ENCODE results near the gene MCF2L2. TPM values are rescaled to one million over a fixed set of nuclear protein-coding genes. Genes with fewer than 3 reads are reported as not detected.
"Not testable (repeated sequence)": the region's sequence is repeated elsewhere in the genome, so short reads cannot be mapped to it uniquely, and the experiment has no call there.

Gene MCF2L2
- total and polyA plus RNA-seq, 9 donors: 0.12 to 2.2 (median 0.61) TPM

GRCh38 chr3:183233966-183234365 is 194.5 kb downstream of the MCF2L2 start:
- no peaks in the 10 kb centered on the region for H3K36me3 ChIP-seq
- 53 to 69% (median 61%) methylated on average over 4 of the region's 4 CpGs for WGBS, 3 donors
- TF ChIP-seq POLR2A (IDR thresholded peaks at IDR 0.05): no peak
- no peak for TF ChIP-seq CTCF (IDR thresholded peaks at IDR 0.05)
- no peak for TF ChIP-seq EP300 (IDR thresholded peaks at IDR 0.05)
- H3K4me1 ChIP-seq (ENCODE audit: insufficient read depth): no peaks in the 10 kb centered on the region
- no peak for DNase-seq
- no peak overlapping the region for H3K27ac ChIP-seq
- H3K9me3 ChIP-seq: no peaks in the 10 kb centered on the region
- H3K4me3 ChIP-seq: no peak overlapping the region
- H3K27me3 ChIP-seq: no peaks in the 10 kb centered on the region
- intact Hi-C loops (cut with DNase I): loop anchor here in 1 of 4 donors (10.0 kb wide), 1 partner anchor 61 kb away; no protein-coding TSS in a partner anchor

GRCh38 chr3:183230826-183231225 is 197.6 kb downstream of the MCF2L2 start:
- Histone ChIP-seq H3K9me3 (no peaks in the 10 kb centered on the region), H3K4me3 (no peak overlapping the region), H3K36me3 (no peaks in the 10 kb centered on the region), H3K27ac (no peak overlapping the region), H3K27me3 (no peaks in the 10 kb centered on the region), H3K4me1 (ENCODE audit: insufficient read depth) (no peaks in the 10 kb centered on the region)
- 87 to 90% (median 89%) methylated on average over 3 of the region's 3 CpGs for WGBS, 3 donors
- no peak for TF ChIP-seq CTCF (IDR thresholded peaks at IDR 0.05)
- no peak for TF ChIP-seq EP300 (IDR thresholded peaks at IDR 0.05)
- TF ChIP-seq POLR2A (IDR thresholded peaks at IDR 0.05): no peak
- intact Hi-C loops (cut with DNase I): loop anchor here in 1 of 4 donors (10.0 kb wide), 1 partner anchor 64 kb away; no protein-coding TSS in a partner anchor
- DNase-seq: no peak

GRCh38 chr3:183230251-183230650 is 198.2 kb downstream of the MCF2L2 start:
- not testable (repeated sequence) for H3K4me3 ChIP-seq; H3K27ac ChIP-seq; H3K36me3 ChIP-seq; H3K9me3 ChIP-seq; DNase-seq; H3K27me3 ChIP-seq; H3K4me1 ChIP-seq (ENCODE audit: insufficient read depth)
- 86 to 92% (median 88%) methylated on average over 8 of the region's 8 CpGs for WGBS, 3 donors
- intact Hi-C loops (cut with DNase I): loop anchor here in 1 of 4 donors (10.0 kb wide), 1 partner anchor 65 kb away; no protein-coding TSS in a partner anchor

- no peaks in the 10 kb centered on the region for H3K4me1 ChIP-seq (ENCODE audit: insufficient read depth)
- no peak for TF ChIP-seq EP300 (IDR thresholded peaks at IDR 0.05)
- no peak for TF ChIP-seq CTCF (IDR thresholded peaks at IDR 0.05)
- no peak for TF ChIP-seq POLR2A (IDR thresholded peaks at IDR 0.05)
- H3K9me3 ChIP-seq: no peaks in the 10 kb centered on the region
- H3K36me3 ChIP-seq: no peaks in the 10 kb centered on the region
- no peak overlapping the region for H3K4me3 ChIP-seq
- H3K27ac ChIP-seq: no peak overlapping the region
- DNase-seq: no peak
- intact Hi-C loops (cut with DNase I): no loop called here
- no peaks in the 10 kb centered on the region for H3K27me3 ChIP-seq
- WGBS, 3 donors: 87 to 91% (median 91%) methylated on average over 1 of the region's 1 CpG
Observed at GRCh38 chr3:183229178-183229577, 199.2 kb downstream of the MCF2L2 start.

- Histone ChIP-seq H3K9me3 (no peaks in the 10 kb centered on the region), H3K27ac (no peak overlapping the region), H3K4me3 (no peak overlapping the region), H3K4me1 (ENCODE audit: insufficient read depth) (no peaks in the 10 kb centered on the region), H3K36me3 (no peaks in the 10 kb centered on the region), H3K27me3 (no peaks in the 10 kb centered on the region)
- intact Hi-C loops (cut with DNase I): no loop called here
- 91% methylated on average over 4 of the region's 4 CpGs for WGBS, 3 donors
- DNase-seq: no peak
- no peak for TF ChIP-seq EP300 (IDR thresholded peaks at IDR 0.05)
- TF ChIP-seq CTCF (IDR thresholded peaks at IDR 0.05): no peak
- no peak for TF ChIP-seq POLR2A (IDR thresholded peaks at IDR 0.05)
Observed at GRCh38 chr3:183227586-183227985, 200.8 kb downstream of the MCF2L2 start.
